ENCODE measurements around the gene ADAMTS19.

- TF ChIP-seq, protein P1, sequence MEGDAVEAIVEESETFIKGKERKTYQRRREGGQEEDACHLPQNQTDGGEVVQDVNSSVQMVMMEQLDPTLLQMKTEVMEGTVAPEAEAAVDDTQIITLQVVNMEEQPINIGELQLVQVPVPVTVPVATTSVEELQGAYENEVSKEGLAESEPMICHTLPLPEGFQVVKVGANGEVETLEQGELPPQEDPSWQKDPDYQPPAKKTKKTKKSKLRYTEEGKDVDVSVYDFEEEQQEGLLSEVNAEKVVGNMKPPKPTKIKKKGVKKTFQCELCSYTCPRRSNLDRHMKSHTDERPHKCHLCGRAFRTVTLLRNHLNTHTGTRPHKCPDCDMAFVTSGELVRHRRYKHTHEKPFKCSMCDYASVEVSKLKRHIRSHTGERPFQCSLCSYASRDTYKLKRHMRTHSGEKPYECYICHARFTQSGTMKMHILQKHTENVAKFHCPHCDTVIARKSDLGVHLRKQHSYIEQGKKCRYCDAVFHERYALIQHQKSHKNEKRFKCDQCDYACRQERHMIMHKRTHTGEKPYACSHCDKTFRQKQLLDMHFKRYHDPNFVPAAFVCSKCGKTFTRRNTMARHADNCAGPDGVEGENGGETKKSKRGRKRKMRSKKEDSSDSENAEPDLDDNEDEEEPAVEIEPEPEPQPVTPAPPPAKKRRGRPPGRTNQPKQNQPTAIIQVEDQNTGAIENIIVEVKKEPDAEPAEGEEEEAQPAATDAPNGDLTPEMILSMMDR (IDR thresholded peaks at IDR 0.05) = no peak
- TF ChIP-seq ZFX (IDR thresholded peaks at IDR 0.05; ENCODE audit: borderline replicate concordance) = no peak
Observed at GRCh38 chr5:129425031-129425430, 35.1 kb upstream of the ADAMTS19 start.

Measured in 22Rv1 (cell line).